H9 (cell line): ENCODE measurements around the gene TYW3. TPM values are rescaled to one million over a fixed set of nuclear protein-coding genes. Genes with fewer than 3 reads are reported as not detected.

Experiments
- DNase-seq: peaks from one replicate; pipeline ENCODE4 v3.0.0-alpha.2; 2017
- H2AFZ ChIP-seq: one replicate; pipeline ENCODE4 v1.6.1; 2013; ENCODE audit warnings: mild to moderate bottlenecking, low read length, control low read depth, moderate library complexity
- H2AK5ac ChIP-seq: 2 replicates; pipeline ENCODE4 v1.6.1; 2013; ENCODE audit warnings: low read length, control low read depth, mixed read lengths; ENCODE audit not compliant: insufficient read length
- H2BK120ac ChIP-seq: one replicate; pipeline ENCODE4 v1.6.1; 2013; ENCODE audit warnings: low read depth, mild to moderate bottlenecking, low read length, control low read depth, inconsistent platforms; ENCODE audit not compliant: poor library complexity, severe bottlenecking
- H2BK12ac ChIP-seq: 2 replicates; pipeline ENCODE4 v1.6.1; 2013; ENCODE audit warnings: low read length, control low read depth, mixed read lengths, low read depth; ENCODE audit not compliant: insufficient read length
- H2BK15ac ChIP-seq: 2 replicates; pipeline ENCODE4 v1.6.1; 2013; ENCODE audit warnings: low read depth, low read length, control low read depth
- H2BK20ac ChIP-seq: one replicate; pipeline ENCODE4 v1.6.1; 2013; ENCODE audit warnings: low read depth, mild to moderate bottlenecking, low read length, control low read depth, inconsistent platforms; ENCODE audit not compliant: poor library complexity, severe bottlenecking
- H2BK5ac ChIP-seq: 2 replicates; pipeline ENCODE4 v1.6.1; 2013; ENCODE audit warnings: low read length, control low read depth, mixed read lengths; ENCODE audit not compliant: insufficient read length
- H3K14ac ChIP-seq: 2 replicates; pipeline ENCODE4 v1.6.1; 2013; ENCODE audit warnings: low read length, control low read depth; ENCODE audit not compliant: insufficient read depth
- H3K18ac ChIP-seq: 2 replicates; pipeline ENCODE4 v1.6.1; 2013; ENCODE audit warnings: low read depth, mild to moderate bottlenecking, mixed read lengths, low read length, control low read depth; ENCODE audit not compliant: insufficient read length
- H3K23ac ChIP-seq: 2 replicates; pipeline ENCODE4 v1.6.1; 2013; ENCODE audit warnings: low read length, control low read depth, mixed read lengths, low read depth; ENCODE audit not compliant: insufficient read length
- H3K23me2 ChIP-seq: 2 replicates; pipeline ENCODE4 v1.6.1; 2013; ENCODE audit warnings: low read depth, mild to moderate bottlenecking, mixed read lengths, low read length, control low read depth; ENCODE audit not compliant: insufficient read length, poor library complexity, severe bottlenecking
- H3K27ac ChIP-seq: 2 replicates; pipeline ENCODE4 v1.5.1; 2013; ENCODE audit warnings: low read length, control low read depth, mixed read lengths, low read depth; ENCODE audit not compliant: insufficient read length
- H3K27me3 ChIP-seq: 2 replicates; pipeline ENCODE4 v1.6.1; 2013; ENCODE audit warnings: low read length, control low read depth, inconsistent platforms; ENCODE audit not compliant: insufficient read depth
- H3K4ac ChIP-seq: 2 replicates; pipeline ENCODE4 v1.6.1; 2013; ENCODE audit warnings: low read depth, mild to moderate bottlenecking, control low read depth, inconsistent platforms, low read length, moderate library complexity
- H3K4me1 ChIP-seq: 2 replicates; pipeline ENCODE4 v1.6.1; 2013; ENCODE audit warnings: low read length, control low read depth, inconsistent platforms; ENCODE audit not compliant: insufficient read depth
- H3K4me2 ChIP-seq: 2 replicates; pipeline ENCODE4 v1.6.1; 2013; ENCODE audit warnings: low read length, control low read depth, mixed read lengths; ENCODE audit not compliant: insufficient read length, insufficient read depth
- H3K56ac ChIP-seq: 2 replicates; pipeline ENCODE4 v1.6.1; 2013; ENCODE audit warnings: low read depth, mild to moderate bottlenecking, mixed read lengths, low read length, control low read depth; ENCODE audit not compliant: insufficient read length
- H3K79me1 ChIP-seq: 2 replicates; pipeline ENCODE4 v1.6.1; 2013; ENCODE audit warnings: low read depth, mild to moderate bottlenecking, moderate library complexity, low read length, control low read depth, inconsistent platforms; ENCODE audit not compliant: insufficient read depth, poor library complexity, severe bottlenecking
- H3K79me2 ChIP-seq: 2 replicates; pipeline ENCODE4 v1.6.1; 2013; ENCODE audit warnings: low read length, control low read depth, inconsistent platforms; ENCODE audit not compliant: insufficient read depth
- H3K9ac ChIP-seq: 2 replicates; pipeline ENCODE4 v1.6.1; 2013; ENCODE audit warnings: low read length, control low read depth, mixed read lengths; ENCODE audit not compliant: insufficient read length; ENCODE audit errors: extremely low read depth
- H3K9me3 ChIP-seq: one replicate; pipeline ENCODE4 v1.6.1; 2013; ENCODE audit warnings: low read depth, low read length, inconsistent platforms; ENCODE audit not compliant: control insufficient read depth
- H3T11ph ChIP-seq: one replicate; pipeline ENCODE4 v1.6.1; 2013; ENCODE audit warnings: mild to moderate bottlenecking, low read length, control low read depth, inconsistent platforms
- H4K20me1 ChIP-seq: one replicate; pipeline ENCODE4 v1.6.1; 2013; ENCODE audit not compliant: control insufficient read depth, insufficient read length, insufficient read depth
- H4K5ac ChIP-seq: 2 replicates; pipeline ENCODE4 v1.6.1; 2013; ENCODE audit warnings: low read depth, mild to moderate bottlenecking, mixed read lengths, low read length, control low read depth; ENCODE audit not compliant: insufficient read length
- H4K8ac ChIP-seq: replicated peaks from 2 replicates; pipeline ENCODE4 v1.6.1; 2013; ENCODE audit warnings: low read length, control low read depth, mixed read lengths, low read depth; ENCODE audit not compliant: insufficient read length
- H4K91ac ChIP-seq: 2 replicates; pipeline ENCODE4 v1.6.1; 2013; ENCODE audit warnings: low read depth, mild to moderate bottlenecking, moderate library complexity, mixed read lengths, low read length, control low read depth; ENCODE audit not compliant: insufficient read length
- H3K27ac Mint-ChIP-seq, 3 experiments: 2 replicates in 2 of 3; 3 replicates in 1 of 3; pipeline ENCODE4 v1.8.0; 2020 to 2021; ENCODE audit warnings: mixed read lengths in 3 of 3, mild to moderate bottlenecking in 1 of 3, moderate library complexity in 1 of 3
- H3K27me3 Mint-ChIP-seq: 2 replicates; pipeline ENCODE4 v1.8.0; 2021; ENCODE audit warnings: low read depth, mild to moderate bottlenecking, moderate library complexity, mixed read lengths
- H3K36me3 Mint-ChIP-seq, 3 experiments: 2 replicates in 2 of 3; 3 replicates in 1 of 3; pipeline ENCODE4 v1.8.0; 2020 to 2021; ENCODE audit warnings: low read depth in 3 of 3, mixed read lengths in 3 of 3; ENCODE audit not compliant: insufficient read depth in 1 of 3
- H3K4me1 Mint-ChIP-seq, 2 experiments: 2 replicates each; pipeline ENCODE4 v1.8.0; 2020; ENCODE audit warnings: mixed read lengths in 2 of 2
- H3K4me3 Mint-ChIP-seq, 2 experiments: 2 replicates in 1 of 2; 3 replicates in 1 of 2; pipeline ENCODE4 v1.8.0; 2020 to 2021; ENCODE audit warnings: mild to moderate bottlenecking in 2 of 2, mixed read lengths in 2 of 2, moderate library complexity in 1 of 2
- H3K9me3 Mint-ChIP-seq, 2 experiments: 2 replicates in 1 of 2; 3 replicates in 1 of 2; pipeline ENCODE4 v1.8.0; 2020; ENCODE audit warnings: mild to moderate bottlenecking in 2 of 2, mixed read lengths in 2 of 2, moderate library complexity in 1 of 2
- total RNA-seq: library from RNA; stranded (reverse); gene quantifications from 2 replicates; pipeline ENCODE4 v1.2.1, GENCODE V29; 2021
- TF ChIP-seq, protein P1 (sequence below): fragments of 200-600 bp; sonication (generic); conservative IDR thresholded peaks from 3 replicates; pipeline ENCODE4 v1.8.0; 2021; ENCODE audit warnings: antibody characterized with exemption, mild to moderate bottlenecking

Gene TYW3
- total RNA-seq, 1 experiment from 2014 or later, result 10.9 TPM

- Histone ChIP-seq H2BK20ac (no peak overlapping the region), H3K27me3 (no peaks in the 10 kb centered on the region), H3K56ac (no peak overlapping the region), H4K20me1 (no peaks in the 10 kb centered on the region), H3K4me2 (no peak overlapping the region), H3K23me2 (no peaks in the 10 kb centered on the region), H2BK120ac (no peak overlapping the region), H3K79me1 (no peaks in the 10 kb centered on the region), H2AK5ac (no peak overlapping the region), H3K27ac (no peak overlapping the region), H2BK15ac (no peak overlapping the region), H4K5ac (no peak overlapping the region), H3K14ac (no peak overlapping the region), H3K9me3 (no peaks in the 10 kb centered on the region), H4K8ac (no peak overlapping the region), H3K79me2 (no peaks in the 10 kb centered on the region), H3K4ac (no peak overlapping the region), H3K9ac (no peak overlapping the region), H3T11ph (no peak overlapping the region), H3K23ac (no peak overlapping the region), H2BK5ac (no peak overlapping the region), H3K4me1 (no peaks in the 10 kb centered on the region), H4K91ac (no peak overlapping the region), H2AFZ (no peak overlapping the region), H2BK12ac (no peak overlapping the region), H3K18ac (no peak overlapping the region)
- Mint-ChIP-seq H3K4me3 (no peak overlapping the region), H3K27ac (no peak overlapping the region), H3K36me3 (no peaks in the 10 kb centered on the region), H3K27me3 (no peaks in the 10 kb centered on the region; the same call in 1 of the 2 replicates), H3K9me3 (no peaks in the 10 kb centered on the region), H3K4me1 (no peaks in the 10 kb centered on the region)
- TF ChIP-seq, protein P1, sequence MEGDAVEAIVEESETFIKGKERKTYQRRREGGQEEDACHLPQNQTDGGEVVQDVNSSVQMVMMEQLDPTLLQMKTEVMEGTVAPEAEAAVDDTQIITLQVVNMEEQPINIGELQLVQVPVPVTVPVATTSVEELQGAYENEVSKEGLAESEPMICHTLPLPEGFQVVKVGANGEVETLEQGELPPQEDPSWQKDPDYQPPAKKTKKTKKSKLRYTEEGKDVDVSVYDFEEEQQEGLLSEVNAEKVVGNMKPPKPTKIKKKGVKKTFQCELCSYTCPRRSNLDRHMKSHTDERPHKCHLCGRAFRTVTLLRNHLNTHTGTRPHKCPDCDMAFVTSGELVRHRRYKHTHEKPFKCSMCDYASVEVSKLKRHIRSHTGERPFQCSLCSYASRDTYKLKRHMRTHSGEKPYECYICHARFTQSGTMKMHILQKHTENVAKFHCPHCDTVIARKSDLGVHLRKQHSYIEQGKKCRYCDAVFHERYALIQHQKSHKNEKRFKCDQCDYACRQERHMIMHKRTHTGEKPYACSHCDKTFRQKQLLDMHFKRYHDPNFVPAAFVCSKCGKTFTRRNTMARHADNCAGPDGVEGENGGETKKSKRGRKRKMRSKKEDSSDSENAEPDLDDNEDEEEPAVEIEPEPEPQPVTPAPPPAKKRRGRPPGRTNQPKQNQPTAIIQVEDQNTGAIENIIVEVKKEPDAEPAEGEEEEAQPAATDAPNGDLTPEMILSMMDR, result no peak
- DNase-seq, result no peak
These were observed 49.3 kb upstream of the TYW3 start for GRCh38 chr1:74683656-74684055.
